HL-60 (cell line): ENCODE results near the gene C1orf21.

Experiments used
- DNase-seq, 2 experiments: peaks; one replicate each; pipeline ENCODE4 v3.0.0-alpha.2; 2010 to 2020; ENCODE audit warnings: low read depth in 1 of 2, low spot score in 1 of 2
- H3K27ac ChIP-seq: fragments of 250-450 bp; sonication (Bioruptor Pico); replicated peaks from 2 replicates; pipeline ENCODE4 v1.5.1; 2020; ENCODE audit warnings: mild to moderate bottlenecking, moderate library complexity
- H3K27me3 ChIP-seq: fragments of 250-450 bp; sonication (Bioruptor Pico); 2 replicates; pipeline ENCODE4 v1.5.1; 2021; ENCODE audit warnings: mild to moderate bottlenecking, moderate library complexity; ENCODE audit not compliant: insufficient read depth, poor library complexity, severe bottlenecking
- H3K4me3 ChIP-seq: replicated peaks from 2 replicates; pipeline ENCODE4 v1.5.1; 2011; ENCODE audit warnings: mild to moderate bottlenecking, control low read depth, low read length; ENCODE audit not compliant: insufficient read depth
- CTCF ChIP-seq: IDR thresholded peaks from one replicate; pipeline ENCODE4 v1.5.1; 2011; ENCODE audit warnings: low read length, control low read depth, inconsistent platforms; ENCODE audit not compliant: insufficient read depth
- GABPA ChIP-seq: IDR thresholded peaks from 2 replicates; pipeline ENCODE4 v1.6.1; 2012; ENCODE audit warnings: low read depth
- POLR2AphosphoS5 ChIP-seq: IDR thresholded peaks from 2 replicates; pipeline ENCODE4 v1.6.1; 2012; ENCODE audit warnings: low read depth
- REST ChIP-seq: IDR thresholded peaks from 2 replicates; pipeline ENCODE4 v1.6.1; 2012; ENCODE audit warnings: low read depth; ENCODE audit not compliant: insufficient replicate concordance
- SPI1 ChIP-seq: IDR thresholded peaks from 2 replicates; pipeline ENCODE4 v1.6.1; 2012; ENCODE audit warnings: low read depth, mild to moderate bottlenecking, borderline replicate concordance

The C1orf21 gene

GRCh38 chr1:184390889-184391288 lies 4.1 kb downstream of the C1orf21 start:
- Histone ChIP-seq H3K4me3 (no peak overlapping the region), H3K27ac (no peak overlapping the region), H3K27me3 (peaks cover 50% of the 10 kb centered on the region)
- DNase-seq = no peak
- TF ChIP-seq POLR2AphosphoS5 (no peak), SPI1 (no peak), GABPA (no peak), CTCF (no peak), REST (no peak)

GRCh38 chr1:184392067-184392466 lies 5.2 kb downstream of the C1orf21 start:
- no peak for TF ChIP-seq REST
- TF ChIP-seq POLR2AphosphoS5 = no peak
- no peak for TF ChIP-seq SPI1
- no peak for TF ChIP-seq GABPA
- no peak overlapping the region for H3K27ac ChIP-seq
- H3K4me3 ChIP-seq = no peak overlapping the region
- peaks cover 42% of the 10 kb centered on the region for H3K27me3 ChIP-seq
- DNase-seq = no peak

- Histone ChIP-seq H3K4me3 (no peak overlapping the region), H3K27me3 (peaks cover 36% of the 10 kb centered on the region), H3K27ac (no peak overlapping the region)
- no peak for TF ChIP-seq REST
- no peak for DNase-seq
Measured at GRCh38 chr1:184392779-184393522, 6.1 kb downstream of the C1orf21 start.

- no peak overlapping the region for H3K27ac ChIP-seq
- DNase-seq = no peak
- H3K27me3 ChIP-seq = peaks cover 28% of the 10 kb centered on the region
- no peak overlapping the region for H3K4me3 ChIP-seq
- TF ChIP-seq REST (no peak), GABPA (no peak), CTCF (no peak), POLR2AphosphoS5 (no peak), SPI1 (no peak)
Measured at GRCh38 chr1:184393962-184394361, 7.1 kb downstream of the C1orf21 start.
